Hepatocyte (in vitro differentiated cells): ENCODE data around the gene SERINC2.

Source experiments
- EZH2 ChIP-seq: fragments of 200-600 bp; sonication (generic); IDR thresholded peaks from 2 replicates; pipeline ENCODE4 v1.6.1; 2016; ENCODE audit warnings: antibody characterized with exemption, mild to moderate bottlenecking, borderline replicate concordance
- EZH2phosphoT487 ChIP-seq: fragments of 200-600 bp; sonication (generic); IDR thresholded peaks from one replicate; pipeline ENCODE4 v1.6.1; 2018; ENCODE audit warnings: antibody characterized with exemption, mild to moderate bottlenecking, low read depth, moderate library complexity; ENCODE audit not compliant: unreplicated experiment, severe bottlenecking
- TF ChIP-seq, protein P1 (sequence below): fragments of 200-600 bp; sonication (generic); IDR thresholded peaks from 2 replicates; pipeline ENCODE4 v1.5.1; 2016; ENCODE audit warnings: antibody characterized with exemption, mild to moderate bottlenecking; ENCODE audit not compliant: poor library complexity

DNA sequence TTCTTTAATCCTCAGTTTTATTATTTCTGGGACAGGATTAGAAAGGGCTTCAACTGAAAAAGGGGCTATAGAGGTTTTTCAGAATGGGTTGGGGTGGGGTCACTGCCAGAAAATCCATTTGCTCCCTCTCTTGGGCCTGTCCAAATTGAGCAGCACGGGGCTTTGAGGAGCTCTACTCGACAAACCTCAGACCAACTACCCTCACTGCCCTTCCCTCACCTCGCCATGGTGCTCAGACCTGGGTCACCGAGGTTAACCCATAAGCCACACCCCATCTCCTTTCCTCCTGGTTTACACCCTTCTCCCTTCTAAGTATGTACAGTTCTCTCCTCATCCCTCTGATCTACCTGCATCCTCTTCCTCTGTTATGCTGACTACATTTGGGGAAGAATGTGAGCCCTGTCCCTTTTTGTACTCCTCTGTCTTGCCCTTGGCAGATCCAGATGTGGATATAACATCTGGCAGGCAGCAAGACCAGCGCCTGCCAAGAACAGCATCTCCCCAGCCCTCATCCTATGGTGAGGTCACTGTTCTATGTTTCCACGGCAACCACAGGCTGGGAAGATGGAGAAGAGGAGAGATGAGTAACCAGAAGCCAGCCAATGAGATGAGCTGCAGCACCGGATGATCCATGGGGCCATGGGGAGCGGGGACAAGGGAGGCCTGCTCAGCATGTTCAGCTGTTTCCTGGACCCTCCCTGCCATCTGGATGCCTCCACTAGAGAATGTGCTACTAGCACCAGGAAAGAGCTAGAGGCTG, 36.5 kb upstream of the SERINC2 start:
- TF ChIP-seq EZH2, result no peak
- TF ChIP-seq, protein P1, sequence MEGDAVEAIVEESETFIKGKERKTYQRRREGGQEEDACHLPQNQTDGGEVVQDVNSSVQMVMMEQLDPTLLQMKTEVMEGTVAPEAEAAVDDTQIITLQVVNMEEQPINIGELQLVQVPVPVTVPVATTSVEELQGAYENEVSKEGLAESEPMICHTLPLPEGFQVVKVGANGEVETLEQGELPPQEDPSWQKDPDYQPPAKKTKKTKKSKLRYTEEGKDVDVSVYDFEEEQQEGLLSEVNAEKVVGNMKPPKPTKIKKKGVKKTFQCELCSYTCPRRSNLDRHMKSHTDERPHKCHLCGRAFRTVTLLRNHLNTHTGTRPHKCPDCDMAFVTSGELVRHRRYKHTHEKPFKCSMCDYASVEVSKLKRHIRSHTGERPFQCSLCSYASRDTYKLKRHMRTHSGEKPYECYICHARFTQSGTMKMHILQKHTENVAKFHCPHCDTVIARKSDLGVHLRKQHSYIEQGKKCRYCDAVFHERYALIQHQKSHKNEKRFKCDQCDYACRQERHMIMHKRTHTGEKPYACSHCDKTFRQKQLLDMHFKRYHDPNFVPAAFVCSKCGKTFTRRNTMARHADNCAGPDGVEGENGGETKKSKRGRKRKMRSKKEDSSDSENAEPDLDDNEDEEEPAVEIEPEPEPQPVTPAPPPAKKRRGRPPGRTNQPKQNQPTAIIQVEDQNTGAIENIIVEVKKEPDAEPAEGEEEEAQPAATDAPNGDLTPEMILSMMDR, result no peak
- no peak for TF ChIP-seq EZH2phosphoT487
